Right ventricle myocardium superior (tissue), 1 donor: ENCODE results near the gene TFF1. TPM values are rescaled to one million over a fixed set of nuclear protein-coding genes. Genes with fewer than 3 reads are reported as not detected.
A peak's percentile ranks its signal among the peaks of the same experiment; 100 is the strongest.

Experiments
- ATAC-seq: fragments of 200-7000 bp; cut with Tn5 transposase; one replicate; pipeline ENCODE4 v1.9.1; 2020; ENCODE audit warnings: mild to moderate bottlenecking; ENCODE audit not compliant: poor library complexity
- DNase-seq: peaks from one replicate; pipeline ENCODE4 v3.0.0-alpha.2; 2020
- intact Hi-C: fragments of 100-400 bp; cut with DNase I; formaldehyde crosslinking; loops from one replicate; pipeline ENCODE4 v1.11.2; 2022
- total RNA-seq: library from RNA; stranded (reverse); fragmentation: NEBNext Ultra II Directional; extraction: Animal tissue kit (Norgen Biotek cat#: 25700); gene quantifications from one replicate; pipeline ENCODE4 v1.2.1, GENCODE V29; 2021
- donor health status: DM: no; HTN: yes; CAD: no; lungs with severe emphysema.

The TFF1 gene
- total RNA-seq, 1 donor from 2014 or later = not detected

- DNase-seq (no peak), ATAC-seq (no peak)
- intact Hi-C loops = no loop called here
These were observed 4.7 kb upstream of the TFF1 start for GRCh38 chr21:42370894-42371654.

GRCh38 chr21:42369821-42370220, 3.5 kb upstream of the TFF1 start:
- ATAC-seq = no peak

GRCh38 chr21:42367367-42368165, 1.2 kb upstream of the TFF1 start:
- ATAC-seq = no peak
- no peak for DNase-seq
- intact Hi-C loops = no loop called here

More at GRCh38 chr21:42369821-42370220, 3.5 kb upstream of the TFF1 start:
- no peak for DNase-seq
- intact Hi-C loops = no loop called here

- intact Hi-C loops = no loop called here
- ATAC-seq (no peak), DNase-seq (no peak)
These were observed 565 bp downstream of the TFF1 start for GRCh38 chr21:42365770-42366169.

- ATAC-seq = no peak
- intact Hi-C loops = no loop called here
- no peak for DNase-seq
These were observed 1.9 kb downstream of the TFF1 start for GRCh38 chr21:42364304-42364865.

GRCh38 chr21:42363312-42363711, 3.0 kb downstream of the TFF1 start:
- no peak for DNase-seq
- intact Hi-C loops = no loop called here
- no peak for ATAC-seq

- ATAC-seq (no peak), DNase-seq (no peak)
- intact Hi-C loops = no loop called here
These were observed 3.6 kb downstream of the TFF1 start for GRCh38 chr21:42362700-42363099.

GRCh38 chr21:42362198-42362597, 4.1 kb downstream of the TFF1 start:
- intact Hi-C loops = no loop called here
- DNase-seq = no peak
- ATAC-seq = no peak

GRCh38 chr21:42361286-42361685, 5.0 kb downstream of the TFF1 start:
- ATAC-seq = no peak
- intact Hi-C loops = no loop called here
- DNase-seq = no peak

- intact Hi-C loops = no loop called here
- DNase-seq (peak; percentile 2), ATAC-seq (no peak)
These were observed 6.0 kb downstream of the TFF1 start for GRCh38 chr21:42360317-42360716.

GRCh38 chr21:42358937-42359336, 7.4 kb downstream of the TFF1 start:
- intact Hi-C loops = no loop called here
- DNase-seq (peak; percentile 13), ATAC-seq (no peak)

- ATAC-seq (no peak), DNase-seq (peak; percentile 18)
- intact Hi-C loops = no loop called here
These were observed 8.1 kb downstream of the TFF1 start for GRCh38 chr21:42358261-42358660.

GRCh38 chr21:42357307-42357706, 9.0 kb downstream of the TFF1 start:
- no peak for DNase-seq
- no peak for ATAC-seq
- intact Hi-C loops = no loop called here

GRCh38 chr21:42356650-42357049, 9.7 kb downstream of the TFF1 start:
- DNase-seq (no peak), ATAC-seq (no peak)
- intact Hi-C loops = no loop called here

- no peak for ATAC-seq
- DNase-seq = no peak
- intact Hi-C loops = no loop called here
These were observed 10.3 kb downstream of the TFF1 start for GRCh38 chr21:42356046-42356445.

- intact Hi-C loops = no loop called here
- no peak for ATAC-seq
- no peak for DNase-seq
These were observed 12.7 kb downstream of the TFF1 start for GRCh38 chr21:42353623-42354022.

- no peak for DNase-seq
- no peak for ATAC-seq
These were observed 13.8 kb downstream of the TFF1 start for GRCh38 chr21:42352441-42353095.

GRCh38 chr21:42351626-42352440, 14.5 kb downstream of the TFF1 start:
- intact Hi-C loops = no loop called here
- DNase-seq = no peak
- no peak for ATAC-seq

More at GRCh38 chr21:42352441-42353095, 13.8 kb downstream of the TFF1 start:
- intact Hi-C loops = no loop called here
